SKM-1 (cell line): Measurements from ENCODE around the gene HDAC11.

Experiments
- DNase-seq: peaks from one replicate; lab custom pipeline; 2025; ENCODE audit not compliant: unreplicated experiment; lab: John Stamatoyannopoulos, UW

Gene HDAC11

GRCh38 chr3:13540297-13540995 is 60.3 kb downstream of the HDAC11 start:
- no peak for DNase-seq

GRCh38 chr3:13541691-13542090 is 61.6 kb downstream of the HDAC11 start:
- no peak for DNase-seq

- no peak for DNase-seq
Observed at GRCh38 chr3:13542142-13542541, 62.0 kb downstream of the HDAC11 start.

GRCh38 chr3:13543253-13543652 is 63.1 kb downstream of the HDAC11 start:
- no peak for DNase-seq

- DNase-seq = no peak
Observed at GRCh38 chr3:13544293-13544831, 64.3 kb downstream of the HDAC11 start.

- no peak for DNase-seq
Observed at GRCh38 chr3:13544951-13545651, 65.0 kb downstream of the HDAC11 start.

- no peak for DNase-seq
Observed at GRCh38 chr3:13545952-13546454, 65.9 kb downstream of the HDAC11 start.

- no peak for DNase-seq
Observed at GRCh38 chr3:13546667-13547171, 66.6 kb downstream of the HDAC11 start.

GRCh38 chr3:13547591-13548371 is 67.7 kb downstream of the HDAC11 start:
- DNase-seq = no peak

GRCh38 chr3:13548696-13549622 is 68.9 kb downstream of the HDAC11 start, which contains the start of gene FBLN2:
TSS of gene FBLN2 (plus strand) at chr3:13549125. CDS start at chr3:13570356, 21,231 bp downstream.
- DNase-seq = no peak

GRCh38 chr3:13549623-13550422 is 69.7 kb downstream of the HDAC11 start:
- DNase-seq = no peak

- no peak for DNase-seq
Observed at GRCh38 chr3:13550423-13550690, 70.3 kb downstream of the HDAC11 start.

GRCh38 chr3:13550791-13551360 is 70.8 kb downstream of the HDAC11 start:
- DNase-seq = no peak

GRCh38 chr3:13552857-13553652 is 72.9 kb downstream of the HDAC11 start:
- DNase-seq = no peak

GRCh38 chr3:13553686-13554085 is 73.6 kb downstream of the HDAC11 start:
- DNase-seq = no peak

- DNase-seq = no peak
Observed at GRCh38 chr3:13555753-13556152, 75.6 kb downstream of the HDAC11 start.
